ENCODE measurements around the gene VGLL1.
A peak's percentile ranks its signal among the peaks of the same experiment; 100 is the strongest.

Gene VGLL1

DNA sequence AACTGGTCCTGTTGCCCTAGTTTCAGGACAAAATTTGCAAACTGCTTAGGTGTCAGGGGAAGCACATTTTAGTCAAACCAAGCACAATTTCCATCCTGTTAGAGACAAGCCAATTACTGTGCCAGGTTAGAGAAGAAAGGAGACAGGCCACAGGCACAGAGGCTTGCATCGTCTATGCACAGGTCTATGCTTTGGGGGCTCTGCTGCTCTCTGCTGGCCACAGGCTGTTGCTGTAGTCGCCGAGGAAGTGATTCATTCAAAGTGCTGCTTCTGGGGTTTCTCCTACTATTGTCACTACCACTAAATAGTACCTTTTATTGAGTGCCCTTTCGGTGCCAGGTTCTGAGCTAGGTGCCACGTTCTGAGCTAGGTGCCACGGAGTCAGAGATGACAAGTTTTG is 45.5 kb downstream of the VGLL1 start:
- peak; percentile 40 for DNase-seq (ENCODE audit: extremely low spot score)
- ChIA-PET POLR2A (no interaction called here), CTCF (interaction anchor here (0.9 to 1.6 kb wide), 9 partner anchors 9 to 549 kb away, joined by 3 to 15 read pairs (median 4); no protein-coding TSS in a partner anchor)
- TF ChIP-seq, protein P1, sequence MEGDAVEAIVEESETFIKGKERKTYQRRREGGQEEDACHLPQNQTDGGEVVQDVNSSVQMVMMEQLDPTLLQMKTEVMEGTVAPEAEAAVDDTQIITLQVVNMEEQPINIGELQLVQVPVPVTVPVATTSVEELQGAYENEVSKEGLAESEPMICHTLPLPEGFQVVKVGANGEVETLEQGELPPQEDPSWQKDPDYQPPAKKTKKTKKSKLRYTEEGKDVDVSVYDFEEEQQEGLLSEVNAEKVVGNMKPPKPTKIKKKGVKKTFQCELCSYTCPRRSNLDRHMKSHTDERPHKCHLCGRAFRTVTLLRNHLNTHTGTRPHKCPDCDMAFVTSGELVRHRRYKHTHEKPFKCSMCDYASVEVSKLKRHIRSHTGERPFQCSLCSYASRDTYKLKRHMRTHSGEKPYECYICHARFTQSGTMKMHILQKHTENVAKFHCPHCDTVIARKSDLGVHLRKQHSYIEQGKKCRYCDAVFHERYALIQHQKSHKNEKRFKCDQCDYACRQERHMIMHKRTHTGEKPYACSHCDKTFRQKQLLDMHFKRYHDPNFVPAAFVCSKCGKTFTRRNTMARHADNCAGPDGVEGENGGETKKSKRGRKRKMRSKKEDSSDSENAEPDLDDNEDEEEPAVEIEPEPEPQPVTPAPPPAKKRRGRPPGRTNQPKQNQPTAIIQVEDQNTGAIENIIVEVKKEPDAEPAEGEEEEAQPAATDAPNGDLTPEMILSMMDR (IDR thresholded peaks at IDR 0.05; ENCODE audit: control extremely low read depth, extremely low read depth, low read depth, missing control alignments), result peak; percentile 49

DNA sequence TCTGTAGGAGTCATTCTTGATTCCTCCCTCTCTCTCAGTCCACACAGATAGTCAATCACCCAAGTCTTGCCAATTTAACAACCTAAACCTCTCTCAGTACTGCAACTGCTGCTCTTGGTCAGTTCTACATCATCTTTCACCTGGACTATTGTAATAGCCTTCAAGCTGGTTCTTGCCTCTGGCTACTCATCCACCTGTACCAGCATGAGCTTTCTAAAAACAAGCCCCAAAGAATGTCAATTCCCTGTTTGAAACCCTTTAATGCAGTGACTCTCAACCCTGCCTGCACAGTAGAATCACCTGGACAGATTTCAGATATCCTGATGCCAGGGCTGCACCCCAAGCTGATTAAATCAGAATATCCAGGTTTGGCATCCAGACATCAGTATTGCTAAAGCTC is 48.3 kb downstream of the VGLL1 start:
- TF ChIP-seq, protein P1 (IDR thresholded peaks at IDR 0.05; ENCODE audit: control extremely low read depth, extremely low read depth, low read depth, missing control alignments), result no peak
- CTCF ChIA-PET, result interaction anchor here (1.3 to 1.6 kb wide), 2 partner anchors 46 to 115 kb away, joined by 3 to 5 read pairs; no protein-coding TSS in a partner anchor
- DNase-seq (ENCODE audit: extremely low spot score), result no peak
- POLR2A ChIA-PET, result no interaction called here

DNA sequence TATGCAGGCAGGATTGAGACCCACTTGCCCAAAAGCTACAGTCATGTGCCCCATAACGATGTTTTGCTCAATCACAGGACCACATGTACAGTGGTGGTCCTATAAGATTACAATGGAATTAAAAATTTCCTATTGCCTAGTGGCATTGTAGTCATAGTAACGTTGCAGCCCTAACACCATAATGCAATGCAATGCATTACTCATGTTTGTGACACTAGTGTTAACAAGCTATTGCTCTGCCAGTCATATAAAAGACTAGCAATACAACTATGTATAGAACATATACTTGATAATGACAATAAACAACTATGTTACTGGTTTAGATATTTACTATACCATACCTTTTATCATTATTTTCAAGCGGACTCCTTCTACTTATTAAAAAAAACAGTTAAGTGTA is 50.6 kb downstream of the VGLL1 start:
- CTCF ChIA-PET, result interaction anchor here (1.0 to 1.6 kb wide), 2 partner anchors 40 to 554 kb away, joined by 3 to 5 read pairs; no protein-coding TSS in a partner anchor
- DNase-seq (ENCODE audit: extremely low spot score), result no peak
- TF ChIP-seq, protein P1 (IDR thresholded peaks at IDR 0.05; ENCODE audit: control extremely low read depth, extremely low read depth, low read depth, missing control alignments), result no peak
- POLR2A ChIA-PET, result no interaction called here

DNA sequence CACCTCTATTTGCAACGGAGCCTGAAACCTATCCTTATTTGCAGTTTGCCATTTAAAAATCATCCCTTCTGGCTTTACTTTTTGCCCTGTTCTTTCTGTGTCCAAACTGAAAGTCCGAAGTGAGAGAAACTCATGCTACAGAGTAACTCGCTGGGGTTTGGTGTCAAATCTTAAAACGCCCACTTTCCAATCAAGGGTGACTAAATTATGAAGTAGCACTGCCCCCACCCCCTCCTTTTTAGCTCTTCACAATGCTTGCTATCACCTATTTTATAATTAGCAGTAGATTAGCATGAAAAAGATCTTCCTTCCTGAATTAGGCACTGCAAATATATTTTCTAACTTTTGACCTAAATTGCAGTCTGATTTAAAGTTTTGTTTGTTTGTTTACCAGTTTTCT is 52.5 kb downstream of the VGLL1 start:
- POLR2A ChIA-PET, result no interaction called here
- CTCF ChIA-PET, result interaction anchor here (1.3 kb wide), 1 partner anchor 9 kb away, joined by 5 read pairs; no protein-coding TSS in a partner anchor
- DNase-seq (ENCODE audit: extremely low spot score), result no peak
- TF ChIP-seq, protein P1 (IDR thresholded peaks at IDR 0.05; ENCODE audit: control extremely low read depth, extremely low read depth, low read depth, missing control alignments), result no peak

DNA sequence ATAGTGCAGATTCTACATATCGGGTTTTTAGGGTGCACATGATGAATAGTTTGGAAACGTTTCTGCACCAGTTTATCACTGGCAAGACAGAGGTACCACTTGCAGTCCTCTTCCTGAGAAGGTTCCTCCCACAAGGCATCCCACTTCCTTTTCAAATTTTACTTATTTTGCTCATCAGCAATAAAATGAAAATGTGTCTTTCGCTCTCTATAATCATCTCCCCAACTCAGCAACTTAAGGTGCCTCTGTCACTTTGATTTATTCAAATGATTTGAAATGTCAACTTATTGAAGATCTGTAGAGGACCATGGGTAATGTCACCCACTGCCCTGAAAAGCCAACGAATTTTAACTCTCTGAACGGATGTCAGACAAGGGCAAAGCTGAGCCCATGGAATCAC is 53.2 kb downstream of the VGLL1 start:
- TF ChIP-seq, protein P1 (IDR thresholded peaks at IDR 0.05; ENCODE audit: control extremely low read depth, extremely low read depth, low read depth, missing control alignments), result no peak
- DNase-seq (ENCODE audit: extremely low spot score), result no peak
- ChIA-PET POLR2A (no interaction called here), CTCF (interaction anchor here (1.3 kb wide), 1 partner anchor 10 kb away, joined by 5 read pairs; no protein-coding TSS in a partner anchor)

DNA sequence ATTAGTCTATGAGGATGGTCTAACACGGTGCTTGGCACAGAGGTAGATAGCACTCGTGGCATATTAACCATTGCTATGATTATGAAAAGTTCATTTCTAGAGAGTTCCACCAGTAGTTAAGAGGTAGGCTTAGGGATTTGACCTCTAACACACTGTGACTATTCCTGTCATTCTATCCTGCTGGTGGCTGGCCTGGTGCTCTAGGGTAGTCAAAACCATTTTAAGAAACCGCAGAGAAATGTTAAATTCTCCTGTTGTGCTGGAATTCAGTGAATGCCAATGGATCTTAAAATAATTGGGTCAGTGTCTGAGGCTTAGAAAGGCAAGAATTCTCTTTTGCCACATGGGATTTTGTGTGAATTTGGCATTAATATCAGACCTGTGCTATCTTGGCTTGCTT is 53.9 kb downstream of the VGLL1 start:
- TF ChIP-seq, protein P1 (IDR thresholded peaks at IDR 0.05; ENCODE audit: control extremely low read depth, extremely low read depth, low read depth, missing control alignments), result no peak
- ChIA-PET POLR2A (no interaction called here), CTCF (interaction anchor here (1.3 kb wide), 1 partner anchor 9 kb away, joined by 5 read pairs; no protein-coding TSS in a partner anchor)
- DNase-seq (ENCODE audit: extremely low spot score), result no peak

Data from GM10248 (cell line).